Large intestine (tissue), 3 donors: Measurements from ENCODE around the gene DNAJC3. TPM values are rescaled to one million over a fixed set of nuclear protein-coding genes. Genes with fewer than 3 reads are reported as not detected.
A peak's percentile ranks its signal among the peaks of the same experiment; 100 is the strongest.

Experiments used
- DNase-seq, 2 donors: peaks; one replicate each; pipeline versions ENCODE4 v3.0.0 to v3.0.0-alpha.2; 2013
- H3K27ac ChIP-seq: one replicate; pipeline ENCODE4 v1.5.1; 2013; ENCODE audit warnings: low read length
- H3K27me3 ChIP-seq: 2 replicates; pipeline ENCODE4 v1.6.1; 2013; ENCODE audit warnings: low read length; ENCODE audit not compliant: control insufficient read depth, insufficient read depth
- H3K36me3 ChIP-seq: 2 replicates; pipeline ENCODE4 v1.6.1; 2013; ENCODE audit warnings: low read length; ENCODE audit not compliant: control insufficient read depth, insufficient read depth
- H3K4me1 ChIP-seq: one replicate; pipeline ENCODE4 v1.6.1; 2013; ENCODE audit warnings: low read length; ENCODE audit not compliant: control insufficient read depth, insufficient read depth
- H3K4me3 ChIP-seq: one replicate; pipeline ENCODE4 v1.5.1; 2013; ENCODE audit warnings: low read length
- H3K9me3 ChIP-seq: one replicate; pipeline ENCODE4 v1.6.1; 2013; ENCODE audit warnings: mild to moderate bottlenecking, low read depth, low read length, moderate library complexity; ENCODE audit not compliant: control insufficient read depth
- WGBS: methylation state at CpG from one replicate; pipeline ENCODE4 v1.1.5; 2013; ENCODE audit warnings: low lambda C conversion rate; ENCODE audit not compliant: insufficient coverage; 5-methylcytosine and 5-hydroxymethylcytosine counted together
- polyA plus RNA-seq: library from polyadenylated mRNA; unstranded; fragments of 120-200 nt; gene quantifications from one replicate; pipeline ENCODE4 v1.2.1, GENCODE V29; 2013

DNAJC3 gene
- polyA plus RNA-seq, 1 donor, result 38.8 TPM

GRCh38 chr13:95814495-95814894 is 137.6 kb downstream of the DNAJC3 start:
- peak; percentile 16 to 49 for DNase-seq
- Histone ChIP-seq H3K9me3 (peaks cover 6% of the 10 kb centered on the region), H3K4me1 (peaks cover 3% of the 10 kb centered on the region), H3K36me3 (peaks cover 4% of the 10 kb centered on the region), H3K4me3 (no peak overlapping the region), H3K27me3 (no peaks in the 10 kb centered on the region), H3K27ac (no peak overlapping the region)
- WGBS, result no CpG with 5 or more reads among the region's 1 CpG

GRCh38 chr13:95822303-95822702 is 145.4 kb downstream of the DNAJC3 start:
- DNase-seq, result no peak
- WGBS, result 86% methylated on average over 2 of the region's 5 CpGs

GRCh38 chr13:95833126-95833525 is 156.2 kb downstream of the DNAJC3 start:
- no peaks in the 10 kb centered on the region for H3K36me3 ChIP-seq
- H3K4me1 ChIP-seq, result no peaks in the 10 kb centered on the region
- peaks cover under 1% of the 10 kb centered on the region for H3K9me3 ChIP-seq
- H3K4me3 ChIP-seq, result no peak overlapping the region
- no peaks in the 10 kb centered on the region for H3K27me3 ChIP-seq
- DNase-seq, result no peak
- no CpG with 5 or more reads among the region's 1 CpG for WGBS
- no peak overlapping the region for H3K27ac ChIP-seq

More at GRCh38 chr13:95822303-95822702, 145.4 kb downstream of the DNAJC3 start:
- H3K27ac ChIP-seq, result no peak overlapping the region
- H3K4me3 ChIP-seq, result no peak overlapping the region
- peaks cover 12% of the 10 kb centered on the region for H3K36me3 ChIP-seq
- no peaks in the 10 kb centered on the region for H3K9me3 ChIP-seq
- H3K27me3 ChIP-seq, result no peaks in the 10 kb centered on the region
- H3K4me1 ChIP-seq, result no peaks in the 10 kb centered on the region

GRCh38 chr13:95833719-95834118 is 156.8 kb downstream of the DNAJC3 start:
- H3K4me1 ChIP-seq, result no peaks in the 10 kb centered on the region
- no peak for DNase-seq
- no peaks in the 10 kb centered on the region for H3K27me3 ChIP-seq
- H3K27ac ChIP-seq, result no peak overlapping the region
- no peak overlapping the region for H3K4me3 ChIP-seq
- WGBS, result 43% methylated on average over 1 of the region's 1 CpG
- no peaks in the 10 kb centered on the region for H3K36me3 ChIP-seq
- H3K9me3 ChIP-seq, result peaks cover 7% of the 10 kb centered on the region

- 100% methylated on average over 1 of the region's 3 CpGs for WGBS
- H3K36me3 ChIP-seq, result no peaks in the 10 kb centered on the region
Observed at GRCh38 chr13:95834134-95834765, 157.3 kb downstream of the DNAJC3 start.

GRCh38 chr13:95841894-95842293 is 165.0 kb downstream of the DNAJC3 start:
- Histone ChIP-seq H3K27me3 (no peaks in the 10 kb centered on the region), H3K4me3 (no peak overlapping the region), H3K9me3 (peaks cover 18% of the 10 kb centered on the region), H3K4me1 (no peaks in the 10 kb centered on the region), H3K27ac (no peak overlapping the region), H3K36me3 (no peaks in the 10 kb centered on the region)
- DNase-seq, result no peak

More at GRCh38 chr13:95834134-95834765, 157.3 kb downstream of the DNAJC3 start:
- Histone ChIP-seq H3K4me3 (no peak overlapping the region), H3K9me3 (peaks cover 10% of the 10 kb centered on the region), H3K27ac (no peak overlapping the region), H3K4me1 (no peaks in the 10 kb centered on the region), H3K27me3 (no peaks in the 10 kb centered on the region)
- peak; percentile 36 to 50 for DNase-seq

GRCh38 chr13:95842898-95843297 is 166.0 kb downstream of the DNAJC3 start:
- H3K4me3 ChIP-seq, result no peak overlapping the region
- WGBS, result 100% methylated on average over 2 of the region's 2 CpGs
- H3K27ac ChIP-seq, result no peak overlapping the region
- DNase-seq, result no peak
- H3K36me3 ChIP-seq, result no peaks in the 10 kb centered on the region
- H3K9me3 ChIP-seq, result peaks cover 18% of the 10 kb centered on the region
- H3K4me1 ChIP-seq, result no peaks in the 10 kb centered on the region
- no peaks in the 10 kb centered on the region for H3K27me3 ChIP-seq

Other genes with a start within 250 kb of the DNAJC3 start
- gene CLDN10, start 124.4 kb upstream of the DNAJC3 start, polyA plus RNA-seq, result 0.49 TPM
- gene DZIP1, start 32.4 kb upstream of the DNAJC3 start, polyA plus RNA-seq, result 16.9 TPM